HL-60/S4 treated with retinoic acid at 250 ng/mL for 4 days and 3 days (cell line): ENCODE results near the gene HEATR9.

Experiments used
- in situ Hi-C: fragments of 300-500 bp; cut with MboI; formaldehyde crosslinking; loops from 2 replicates; pipeline ENCODE4 v1.7.0; 2022; ENCODE audit warnings: low sequenced_read_pairs

Gene HEATR9

DNA sequence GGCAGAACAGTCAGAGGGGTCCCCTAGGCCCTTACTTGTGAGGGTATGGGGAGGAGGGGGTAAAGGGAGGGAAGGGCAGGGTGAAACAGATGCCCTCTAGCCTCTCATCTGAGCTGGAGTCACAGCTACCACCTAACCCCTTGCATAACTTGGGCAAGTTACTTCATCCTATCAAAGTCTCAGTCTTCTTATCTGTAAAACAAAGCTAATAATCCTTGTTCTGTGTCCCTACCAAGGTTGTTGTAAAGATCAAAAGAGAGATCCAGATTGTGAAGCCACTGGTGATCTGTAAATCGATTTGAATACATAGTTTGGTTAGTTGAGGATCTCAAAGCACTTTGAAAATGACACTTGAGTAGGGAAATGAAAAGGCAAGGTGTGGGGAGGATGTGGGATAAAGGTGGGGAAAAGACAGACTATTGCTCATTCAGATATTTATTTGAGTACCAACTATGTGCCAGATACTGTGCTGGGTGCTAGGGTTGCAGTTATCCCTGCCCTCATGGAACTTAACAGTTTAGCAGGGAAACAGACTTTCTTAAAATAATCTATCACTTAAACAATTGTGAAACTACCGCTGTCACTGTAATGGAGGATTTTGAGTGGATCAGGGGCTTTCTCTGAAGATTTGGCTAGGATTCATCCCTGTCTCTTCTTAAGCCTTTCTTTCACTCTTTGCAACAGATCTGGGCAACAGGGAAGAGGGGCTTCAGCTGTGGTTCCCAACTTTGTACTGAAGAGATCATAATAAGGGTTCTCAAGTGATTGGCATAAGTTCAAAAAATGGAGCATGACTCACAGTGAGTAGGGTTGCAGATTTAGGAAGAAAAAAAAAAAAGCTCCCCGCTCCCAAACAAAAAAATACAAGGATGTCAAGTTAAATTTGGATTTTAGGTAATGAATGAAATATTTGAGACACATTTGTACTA, 3.0 kb downstream of the HEATR9 start:
- in situ Hi-C loops: no loop called here

GRCh38 chr17:35864853-35865252, 3.8 kb downstream of the HEATR9 start:
- in situ Hi-C loops: no loop called here

- in situ Hi-C loops: loop anchor here (10.0 kb wide), 1 partner anchor 88 kb away; the partner anchor contains the start of gene LYZL6
Observed at GRCh38 chr17:35856603-35857002, 12.1 kb downstream of the HEATR9 start.

DNA sequence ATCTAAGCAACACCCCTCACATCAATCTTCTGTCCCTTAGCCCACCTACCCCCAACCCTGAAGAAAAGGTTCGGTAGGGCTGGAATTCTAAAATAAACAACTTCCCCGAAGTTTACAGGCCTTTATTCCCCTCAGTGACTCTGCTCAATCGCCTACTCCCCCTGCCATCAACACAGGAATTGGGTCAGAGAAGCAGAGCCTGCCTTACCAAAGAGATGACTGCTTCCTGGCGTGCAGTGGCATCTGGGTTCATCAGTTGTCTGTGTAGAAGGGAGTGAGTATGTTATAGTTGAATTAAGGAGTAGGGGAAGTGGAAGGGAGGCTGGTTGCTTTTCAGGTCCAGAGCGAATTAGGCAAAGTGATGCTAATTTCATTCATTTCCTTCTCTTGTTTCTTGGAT, 12.7 kb downstream of the HEATR9 start:
- in situ Hi-C loops: loop anchor here (10.0 kb wide), 1 partner anchor 89 kb away; the partner anchor contains the start of gene LYZL6

DNA sequence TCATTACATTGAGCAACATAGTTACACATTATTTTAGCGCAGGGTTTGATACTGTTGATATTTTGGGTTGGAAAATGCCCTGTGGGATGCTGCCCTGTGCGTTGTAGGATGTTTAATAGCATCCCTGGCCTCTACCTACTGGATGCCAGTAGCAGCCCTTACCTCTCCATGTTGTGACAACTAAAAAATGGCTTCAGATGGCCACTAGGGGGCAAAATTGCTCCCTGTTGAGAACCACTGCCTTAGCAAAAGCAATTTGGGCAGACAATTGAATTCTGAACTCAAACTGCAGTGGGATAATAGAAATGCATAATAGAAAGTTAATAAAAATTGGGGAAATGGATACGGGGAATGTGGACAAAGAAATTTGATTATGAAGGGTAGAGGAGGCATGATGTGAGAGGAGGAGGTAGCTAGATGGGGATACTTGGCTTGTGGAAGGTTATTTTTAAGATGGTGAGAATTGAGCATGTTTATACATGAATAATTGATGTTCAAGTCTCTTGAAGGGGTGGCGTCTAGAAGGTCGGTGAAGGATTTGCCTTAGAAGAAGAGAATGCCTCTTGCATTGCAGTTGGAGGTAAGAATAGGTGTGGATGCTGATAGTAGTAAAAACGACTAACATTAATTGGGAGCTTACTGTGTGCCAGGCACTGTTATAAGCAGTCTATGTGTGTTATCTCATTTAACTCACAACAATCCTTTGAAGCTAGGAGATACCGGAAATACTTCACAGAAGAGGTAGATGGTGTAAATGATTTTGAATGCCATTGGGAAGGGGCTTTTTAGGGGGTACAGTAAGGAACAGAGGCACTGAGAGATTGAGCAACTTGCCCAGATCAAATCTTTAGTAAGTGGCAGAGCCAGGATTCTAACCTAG, 19.0 kb downstream of the HEATR9 start:
- in situ Hi-C loops: loop anchor here (10.0 kb wide), 1 partner anchor 95 kb away; the partner anchor contains the start of gene LYZL6

GRCh38 chr17:35847633-35848373, 20.9 kb downstream of the HEATR9 start:
- in situ Hi-C loops: no loop called here

GRCh38 chr17:35847006-35847405, 21.7 kb downstream of the HEATR9 start:
- in situ Hi-C loops: no loop called here

GRCh38 chr17:35846055-35846809, 22.5 kb downstream of the HEATR9 start:
- in situ Hi-C loops: no loop called here

DNA sequence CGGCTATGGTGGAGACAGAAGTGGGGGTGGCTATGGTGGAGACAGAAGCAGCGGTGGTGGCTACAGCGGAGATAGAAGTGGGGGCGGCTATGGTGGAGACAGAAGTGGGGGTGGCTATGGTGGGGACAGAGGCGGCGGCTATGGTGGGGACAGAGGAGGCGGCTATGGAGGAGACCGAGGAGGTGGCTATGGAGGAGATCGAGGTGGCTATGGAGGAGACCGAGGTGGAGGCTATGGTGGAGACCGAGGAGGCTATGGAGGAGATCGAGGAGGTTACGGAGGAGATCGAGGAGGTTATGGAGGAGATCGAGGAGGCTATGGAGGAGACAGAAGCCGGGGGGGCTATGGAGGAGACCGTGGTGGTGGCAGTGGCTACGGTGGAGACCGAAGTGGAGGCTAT, 24.1 kb downstream of the HEATR9 start:
- in situ Hi-C loops: no loop called here

DNA sequence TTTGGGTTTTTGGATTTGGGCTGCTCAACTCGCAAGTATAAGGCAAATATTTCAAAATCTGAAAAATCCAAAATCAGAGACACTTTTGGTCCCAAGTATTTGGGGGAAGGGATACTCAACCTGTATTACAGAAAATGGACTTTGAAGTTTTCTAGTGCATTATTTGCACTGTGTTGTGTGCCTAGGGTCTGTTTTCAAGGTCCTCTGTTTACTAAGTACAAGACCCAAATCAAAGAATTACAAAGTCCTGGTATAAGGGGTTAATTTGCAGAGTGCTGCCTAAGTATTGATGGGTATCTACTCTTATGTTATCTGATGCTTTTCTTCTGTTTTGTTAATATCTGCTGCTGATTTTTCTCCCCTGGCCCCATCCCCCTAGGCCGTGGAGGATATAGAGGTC, 25.0 kb downstream of the HEATR9 start:
- in situ Hi-C loops: no loop called here

DNA sequence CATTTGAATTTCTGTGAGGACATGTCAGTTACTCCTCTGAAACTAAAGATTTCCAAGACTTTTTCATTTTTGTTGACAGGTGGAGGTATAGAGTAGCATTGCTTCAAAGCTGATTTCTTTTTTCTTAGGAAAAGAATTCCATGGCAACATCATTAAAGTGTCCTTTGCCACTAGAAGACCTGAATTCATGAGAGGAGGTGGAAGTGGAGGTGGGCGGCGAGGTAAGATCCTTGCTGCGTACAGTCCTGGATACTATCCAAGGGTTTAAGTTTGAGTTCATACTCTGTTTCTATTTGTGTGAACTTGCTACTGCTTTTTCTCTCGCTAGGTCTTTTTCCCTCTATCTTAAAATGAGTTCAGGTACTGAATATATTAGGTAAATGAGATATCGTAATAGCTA, 26.5 kb downstream of the HEATR9 start:
- in situ Hi-C loops: no loop called here

DNA sequence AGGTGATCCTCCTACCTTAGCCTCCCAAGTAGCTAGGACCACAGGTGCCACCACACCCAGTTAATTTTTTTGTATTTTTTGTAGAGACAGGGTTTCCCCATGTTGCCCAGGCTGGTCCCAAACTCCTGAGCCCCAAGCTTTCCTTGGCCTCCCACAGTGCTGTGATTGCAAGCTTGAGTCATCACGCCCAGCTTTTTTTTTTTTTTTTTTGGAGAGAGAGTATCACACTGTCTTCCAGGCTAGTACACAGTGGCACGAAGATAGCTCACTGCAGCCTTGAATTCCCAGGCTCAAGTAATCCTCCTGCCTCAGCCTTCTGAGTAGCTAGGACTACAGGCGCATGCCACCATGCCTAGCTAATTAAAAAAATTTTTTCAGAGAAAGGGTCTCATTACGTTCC, 27.2 kb downstream of the HEATR9 start:
- in situ Hi-C loops: no loop called here

DNA sequence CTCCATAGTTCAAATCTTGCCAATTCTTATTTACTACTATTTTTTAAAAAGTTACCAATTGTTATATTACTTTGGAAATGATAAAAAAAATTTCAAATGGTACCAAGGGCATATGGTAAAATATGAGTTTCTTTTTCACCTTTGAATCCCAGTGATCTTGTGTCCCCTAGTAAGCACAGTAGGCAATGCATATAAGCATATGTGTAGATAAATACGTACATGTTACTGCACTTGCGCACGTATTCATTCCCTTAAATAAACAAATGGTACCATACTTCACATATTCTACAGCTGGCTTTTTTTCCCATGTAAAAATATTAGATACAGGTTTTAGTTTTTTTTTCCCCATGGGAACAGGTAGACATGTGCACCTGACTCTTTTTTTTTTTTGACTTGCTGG, 27.6 kb downstream of the HEATR9 start:
- in situ Hi-C loops: no loop called here

DNA sequence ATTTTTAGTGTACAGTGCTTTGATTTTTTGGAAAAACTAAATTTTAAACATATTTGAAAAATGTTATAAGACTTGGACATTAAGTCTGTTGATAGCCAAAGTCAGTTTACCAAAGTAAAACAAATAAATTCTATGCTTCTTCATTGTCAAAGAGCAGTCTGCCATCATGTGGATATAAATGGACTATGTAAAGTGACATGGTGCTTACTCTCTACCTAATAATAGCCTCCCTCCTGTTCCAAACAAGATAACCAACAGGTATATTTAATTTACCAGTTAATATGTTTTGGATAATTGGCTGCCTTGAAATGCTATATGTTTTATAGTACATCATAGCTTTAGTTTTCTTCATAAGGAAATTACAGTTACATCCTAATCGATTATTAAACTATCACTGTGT, 43.5 kb downstream of the HEATR9 start:
- in situ Hi-C loops: no loop called here

GRCh38 chr17:35821308-35821707, 47.4 kb downstream of the HEATR9 start:
- in situ Hi-C loops: no loop called here

DNA sequence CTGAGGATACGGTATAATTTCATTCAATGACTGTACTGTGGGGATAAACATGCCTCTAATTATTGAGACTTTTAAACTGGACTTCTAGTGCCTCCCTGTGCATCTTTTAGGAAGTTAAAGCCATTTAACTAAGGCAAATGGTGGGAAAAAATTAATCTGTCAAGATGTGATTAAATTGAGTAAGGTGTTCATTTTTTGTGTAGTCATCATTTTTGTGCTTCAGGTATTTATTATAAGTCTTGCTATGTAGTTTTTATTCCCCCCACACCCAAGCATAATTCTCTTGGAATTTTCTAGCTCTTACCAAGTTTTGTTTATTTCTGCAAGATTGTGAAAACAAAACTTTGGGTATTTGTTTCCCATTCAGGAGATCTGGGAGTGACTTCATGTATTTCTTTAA, 49.2 kb downstream of the HEATR9 start:
- in situ Hi-C loops: no loop called here

DNA sequence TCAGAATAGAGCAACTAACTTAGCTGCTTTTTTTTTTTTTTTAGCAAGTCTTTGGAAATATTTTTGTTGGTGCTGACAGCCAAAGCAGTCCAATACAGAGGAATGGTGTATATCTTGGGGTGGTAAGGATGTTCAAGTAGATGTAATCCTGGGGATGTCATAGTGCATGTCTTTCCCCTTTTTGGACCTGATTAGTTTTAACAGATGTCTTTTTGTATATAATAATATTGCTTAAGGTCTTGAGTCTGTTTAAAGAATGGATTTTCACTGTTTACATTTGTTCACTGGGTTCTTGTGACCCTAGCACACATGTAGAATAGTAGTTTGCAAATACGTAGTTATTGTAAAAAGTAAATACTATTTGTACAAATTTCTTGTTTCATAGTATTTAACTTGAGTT, 51.5 kb downstream of the HEATR9 start:
- in situ Hi-C loops: no loop called here

DNA sequence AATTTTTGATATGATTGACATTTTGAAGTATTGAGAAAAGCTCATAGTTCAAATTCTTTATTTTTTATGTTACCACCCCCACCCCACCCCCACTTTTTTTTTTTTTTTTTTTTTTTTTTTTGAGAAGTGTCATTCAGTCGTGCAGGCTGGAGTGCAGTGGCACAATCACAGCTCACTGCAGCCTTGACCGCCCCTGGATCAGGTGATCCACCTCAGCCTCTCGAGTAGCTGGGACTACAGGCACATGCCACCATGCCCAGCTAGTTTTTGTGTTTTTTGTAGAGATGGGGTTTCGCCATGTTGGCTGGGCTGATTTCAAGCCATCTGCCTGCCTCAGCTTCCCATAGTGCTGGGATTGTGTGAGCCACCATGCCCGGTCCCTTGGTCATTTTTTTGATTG, 52.0 kb downstream of the HEATR9 start:
- in situ Hi-C loops: no loop called here

- in situ Hi-C loops: no loop called here
Observed at GRCh38 chr17:35812456-35812855, 56.2 kb downstream of the HEATR9 start.

- in situ Hi-C loops: no loop called here
Observed at GRCh38 chr17:35811759-35812158, 56.9 kb downstream of the HEATR9 start.
